C4-2B (cell line): ENCODE measurements around the gene PGGT1B.

Experiments used
- H3K27ac ChIP-seq: fragments of 450-650 bp; 2 replicates; pipeline ENCODE4 v1.5.1; 2017
- CTCF ChIP-seq: fragments of 450-650 bp; conservative IDR thresholded peaks from 2 replicates; pipeline ENCODE4 v1.5.1; 2017; ENCODE audit warnings: mild to moderate bottlenecking
- ZFX ChIP-seq: fragments of 450-650 bp; IDR thresholded peaks from 2 replicates; pipeline ENCODE4 v1.6.1; 2017

Gene PGGT1B

GRCh38 chr5:115272297-115272958, 9.8 kb upstream of the PGGT1B start:
- H3K27ac ChIP-seq, result no peak overlapping the region
- TF ChIP-seq CTCF (no peak), ZFX (no peak)

GRCh38 chr5:115271295-115272050, 8.8 kb upstream of the PGGT1B start:
- TF ChIP-seq CTCF (no peak), ZFX (no peak)
- no peak overlapping the region for H3K27ac ChIP-seq

- TF ChIP-seq CTCF, result no peak
- no peak for TF ChIP-seq ZFX
- H3K27ac ChIP-seq, result no peak overlapping the region
These were observed 4.9 kb upstream of the PGGT1B start for GRCh38 chr5:115267617-115268016.

GRCh38 chr5:115265220-115265619, 2.5 kb upstream of the PGGT1B start:
- TF ChIP-seq CTCF, result no peak
- no peak for TF ChIP-seq ZFX
- no peak overlapping the region for H3K27ac ChIP-seq

- no peak overlapping the region for H3K27ac ChIP-seq
- no peak for TF ChIP-seq CTCF
- TF ChIP-seq ZFX, result no peak
These were observed 2.1 kb upstream of the PGGT1B start for GRCh38 chr5:115264786-115265185.

GRCh38 chr5:115263078-115263380, 352 bp upstream of the PGGT1B start:
- no peak; the same call in 1 of the 2 replicates for TF ChIP-seq ZFX
- TF ChIP-seq CTCF, result no peak
- peak overlapping the region; percentile 85 for H3K27ac ChIP-seq

- peak overlapping the region; percentile 85 for H3K27ac ChIP-seq
These were observed 711 bp downstream of the PGGT1B start for GRCh38 chr5:115262011-115262320.

More at GRCh38 chr5:115262011-115262320, 711 bp downstream of the PGGT1B start:
- TF ChIP-seq ZFX, result no peak
- TF ChIP-seq CTCF, result no peak
